SW480 (cell line): ENCODE results near the gene RBM47.
A peak's percentile ranks its signal among the peaks of the same experiment; 100 is the strongest.

Experiments
- DNase-seq: peaks from one replicate; pipeline ENCODE4 v3.0.0-alpha.2; 2016; ENCODE audit warnings: low spot score

RBM47 gene

DNA sequence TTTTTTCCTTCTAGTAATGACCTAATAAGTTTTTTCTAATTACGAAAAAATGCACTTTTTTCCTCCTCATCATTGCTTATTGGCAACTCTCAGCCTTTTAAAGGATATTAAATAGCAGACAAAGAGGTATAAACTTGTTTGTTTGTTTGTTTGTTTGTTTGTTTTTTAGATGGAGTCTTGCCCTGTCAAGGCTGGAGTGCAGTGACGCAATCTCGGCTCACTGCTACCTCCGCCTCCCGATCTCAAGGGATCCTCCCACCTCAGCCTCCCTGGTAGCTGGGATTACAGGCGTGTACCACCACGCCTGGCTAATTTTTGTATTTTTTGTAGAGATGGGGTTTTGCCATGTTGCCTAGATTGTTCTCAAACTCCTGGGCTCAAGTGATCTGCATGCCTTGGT lies 6.0 kb downstream of the RBM47 start:
- no peak for DNase-seq

GRCh38 chr4:40622913-40623312 lies 6.8 kb downstream of the RBM47 start:
- DNase-seq = no peak

DNA sequence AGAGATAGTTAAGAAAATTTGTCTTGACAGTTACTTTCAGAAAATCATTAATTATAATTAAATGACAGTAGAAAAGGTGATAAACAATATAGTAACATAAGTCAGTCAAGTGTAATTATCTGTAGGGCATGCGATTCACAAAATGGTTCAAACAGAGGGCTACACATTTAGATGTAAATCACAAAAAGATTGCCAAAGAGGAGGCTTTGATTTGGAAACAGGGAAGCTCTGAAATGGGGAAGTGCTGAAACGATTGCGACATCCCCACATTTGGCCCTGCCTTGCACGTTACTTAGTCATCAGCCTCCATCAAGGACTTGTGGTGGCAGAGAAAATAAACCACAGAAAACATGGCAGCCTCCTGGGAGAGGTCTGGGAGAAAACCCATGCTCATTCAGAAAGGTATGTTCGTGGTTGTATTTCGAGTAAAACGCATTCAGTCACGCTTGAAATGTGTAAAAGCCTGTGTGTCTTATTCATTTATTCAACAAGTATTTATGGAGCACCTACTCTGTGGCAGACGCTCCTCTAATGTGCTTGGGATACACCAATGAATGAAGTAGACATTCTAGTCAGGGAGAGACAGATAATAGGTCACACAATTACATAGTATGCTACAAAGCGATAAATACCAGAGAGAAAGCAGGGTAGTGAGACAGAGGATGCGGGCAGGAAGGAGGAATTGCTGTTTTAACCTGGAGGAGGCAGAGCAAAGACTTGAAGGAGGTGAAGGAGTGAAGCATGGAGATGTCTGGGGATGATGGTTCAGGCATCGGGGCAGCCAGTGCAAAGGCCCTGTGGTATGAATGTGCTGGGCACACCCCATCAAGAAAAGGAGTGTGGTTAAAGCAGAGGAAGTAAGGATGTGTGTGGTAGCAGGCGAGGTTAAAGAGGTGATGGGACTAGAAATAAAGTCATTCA lies 7.8 kb downstream of the RBM47 start:
- peak; percentile 80 for DNase-seq

- DNase-seq = no peak
These were observed 8.5 kb downstream of the RBM47 start for GRCh38 chr4:40621229-40621591.

DNA sequence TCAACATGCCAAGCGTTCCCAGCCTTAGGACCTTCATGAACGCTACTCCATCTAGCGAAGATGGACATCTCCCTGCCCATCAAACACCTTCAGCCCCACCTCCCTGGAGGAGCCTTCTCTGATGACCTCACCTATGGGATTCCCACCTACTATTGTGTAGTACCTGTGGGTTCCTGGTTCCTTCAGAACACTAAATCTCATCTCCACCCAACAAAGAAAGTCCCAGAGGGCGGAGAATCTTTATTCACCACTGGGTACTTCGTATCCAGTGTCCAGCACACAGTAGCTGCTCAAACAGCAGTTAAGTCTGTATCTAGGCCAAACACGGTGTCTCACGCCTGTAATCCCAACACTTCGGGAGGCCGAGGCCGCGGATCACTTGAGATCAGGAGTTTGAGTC lies 10.1 kb downstream of the RBM47 start:
- no peak for DNase-seq

- DNase-seq = no peak
These were observed 11.8 kb downstream of the RBM47 start for GRCh38 chr4:40617872-40618271.

DNA sequence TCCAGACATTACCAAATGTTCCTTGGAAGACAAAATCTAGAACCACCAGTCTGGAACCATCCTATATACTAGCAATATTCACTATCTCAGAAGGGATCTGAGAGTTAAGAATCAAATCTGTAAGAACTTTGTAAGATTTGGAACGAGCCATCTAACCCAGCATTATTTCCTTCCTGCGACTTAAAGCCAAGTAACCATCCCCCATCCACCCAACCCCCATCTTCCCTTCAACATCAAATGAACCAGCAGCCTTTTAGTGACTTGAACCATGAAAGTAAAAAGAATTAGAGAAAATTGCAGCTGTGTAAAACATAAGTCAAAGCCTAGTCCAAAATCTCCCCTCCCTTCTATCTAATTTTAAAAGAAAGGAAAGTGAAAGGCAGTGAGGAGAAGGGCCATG lies 15.6 kb downstream of the RBM47 start:
- no peak for DNase-seq

DNA sequence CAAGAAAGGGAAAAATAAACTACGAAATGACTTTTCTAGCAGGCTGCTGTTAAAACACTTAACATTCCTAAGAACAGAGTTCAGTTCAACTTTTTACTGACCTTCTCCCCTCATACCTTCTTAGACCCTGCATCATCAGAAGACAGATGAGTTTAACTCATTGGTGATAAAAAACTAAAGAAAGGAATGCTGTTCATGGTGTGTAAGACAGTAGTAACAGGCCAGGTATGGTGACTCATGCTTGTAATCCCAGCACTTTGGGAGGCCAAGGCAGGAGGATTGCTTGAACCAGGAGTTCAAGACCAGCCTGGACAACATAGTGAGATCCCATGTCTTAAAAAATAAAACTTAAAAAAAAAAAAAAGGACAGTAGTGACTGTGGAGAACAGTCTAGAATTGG lies 16.2 kb downstream of the RBM47 start:
- no peak for DNase-seq

GRCh38 chr4:40612831-40613230 lies 16.8 kb downstream of the RBM47 start:
- DNase-seq = no peak

DNA sequence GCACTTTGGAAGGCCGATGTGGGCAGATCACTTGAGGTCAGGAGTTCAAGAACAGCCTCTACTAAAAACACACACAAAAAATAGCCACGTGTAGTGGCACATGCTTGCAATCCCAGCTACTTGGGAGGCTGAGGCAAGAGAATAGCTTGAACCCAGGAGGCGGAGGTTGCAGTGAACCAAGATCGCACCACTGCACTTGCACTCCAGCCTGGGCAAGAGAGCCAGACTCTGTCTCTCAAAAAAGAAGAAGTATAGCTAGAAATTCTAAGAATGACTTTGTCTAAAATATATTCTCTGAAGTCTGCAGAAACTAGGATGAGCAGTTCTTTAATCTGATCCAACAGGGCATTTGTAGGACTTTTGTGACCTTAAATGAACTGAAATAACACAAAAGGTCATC lies 17.4 kb downstream of the RBM47 start:
- DNase-seq = no peak

DNA sequence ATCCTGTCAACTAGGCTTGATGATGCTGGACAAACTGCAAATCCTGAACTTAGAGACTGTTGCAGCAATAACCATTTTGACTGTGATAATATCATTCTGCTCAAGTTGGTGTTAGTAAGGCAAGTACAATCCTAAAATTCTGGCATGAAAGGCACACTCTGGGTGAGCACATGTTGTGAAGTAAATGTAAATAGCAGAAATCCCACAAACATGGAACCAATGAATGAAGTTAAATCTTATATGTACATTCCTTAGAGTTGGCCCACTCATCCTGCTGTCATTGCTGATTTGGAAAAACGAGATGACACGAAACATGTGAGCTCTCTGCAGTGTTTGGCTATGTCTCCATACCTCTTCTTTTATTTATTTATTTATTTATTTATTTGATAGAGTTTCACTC lies 21.0 kb downstream of the RBM47 start:
- DNase-seq = no peak

DNA sequence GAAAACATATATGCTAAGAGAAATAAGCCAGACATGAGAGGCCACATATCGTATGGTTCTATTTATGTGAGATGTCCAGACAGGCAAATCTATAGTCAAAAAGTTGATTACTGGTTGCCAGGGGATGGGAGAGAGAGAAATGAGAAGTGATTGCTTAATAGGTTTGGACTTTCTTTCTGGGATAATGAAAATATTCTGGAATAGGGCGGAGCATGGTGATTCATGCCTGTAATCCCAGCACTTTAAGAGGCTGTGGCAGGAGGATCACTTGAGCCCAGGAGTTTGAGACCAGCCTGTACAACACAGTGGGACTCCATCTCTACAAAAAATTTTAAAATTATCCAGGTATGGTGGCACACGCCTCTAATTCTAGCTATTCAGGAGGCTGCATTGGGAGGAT lies 22.4 kb downstream of the RBM47 start:
- DNase-seq = no peak

DNA sequence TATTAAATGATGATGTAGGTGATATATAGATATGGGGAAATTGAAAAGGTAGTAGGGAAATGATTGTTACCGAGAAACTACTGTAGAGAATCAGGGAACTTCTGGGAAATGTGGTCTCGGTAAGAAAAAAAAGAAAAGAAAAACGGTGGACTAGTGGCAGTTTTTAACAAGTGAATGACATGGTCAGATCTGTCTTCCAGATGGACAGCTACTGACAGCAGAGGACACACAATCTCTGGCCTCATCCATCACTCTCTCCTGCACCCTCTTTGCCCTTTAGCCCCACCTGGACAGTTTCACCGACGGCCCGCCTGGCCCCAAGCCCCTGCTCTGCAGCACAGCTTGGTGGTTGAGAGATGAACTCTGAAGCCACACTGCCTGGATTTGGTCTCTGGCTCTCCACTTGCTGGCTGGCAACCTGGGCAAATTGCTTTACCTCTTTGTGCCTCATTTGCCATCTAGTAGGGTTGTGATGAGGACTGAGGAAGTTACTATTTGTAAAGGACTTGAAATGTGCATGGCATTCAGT lies 23.4 kb downstream of the RBM47 start:
- no peak for DNase-seq

DNA sequence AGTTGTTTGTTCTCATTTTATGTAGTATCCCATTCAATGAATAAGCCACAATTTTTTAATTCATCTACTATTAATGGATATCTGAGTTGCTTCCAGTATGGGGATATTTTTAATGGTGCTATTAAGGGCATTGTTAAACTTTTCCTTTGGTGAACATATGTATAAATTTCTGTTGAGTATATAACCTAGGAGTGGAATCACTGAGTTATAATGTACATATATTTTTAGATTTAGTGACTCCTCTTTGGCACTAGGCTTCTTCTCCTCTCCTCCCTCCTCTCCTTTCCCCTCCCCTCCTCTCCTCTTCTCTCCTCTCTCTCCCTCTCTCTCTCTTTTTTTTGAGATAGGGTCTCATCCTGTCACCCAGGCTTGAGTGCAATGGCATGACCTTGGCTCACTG lies 26.4 kb downstream of the RBM47 start:
- no peak for DNase-seq

- DNase-seq = no peak
These were observed 28.0 kb downstream of the RBM47 start for GRCh38 chr4:40601641-40602040.

GRCh38 chr4:40600850-40601249 lies 28.8 kb downstream of the RBM47 start:
- no peak for DNase-seq

GRCh38 chr4:40599431-40599830 lies 30.2 kb downstream of the RBM47 start:
- no peak for DNase-seq

DNA sequence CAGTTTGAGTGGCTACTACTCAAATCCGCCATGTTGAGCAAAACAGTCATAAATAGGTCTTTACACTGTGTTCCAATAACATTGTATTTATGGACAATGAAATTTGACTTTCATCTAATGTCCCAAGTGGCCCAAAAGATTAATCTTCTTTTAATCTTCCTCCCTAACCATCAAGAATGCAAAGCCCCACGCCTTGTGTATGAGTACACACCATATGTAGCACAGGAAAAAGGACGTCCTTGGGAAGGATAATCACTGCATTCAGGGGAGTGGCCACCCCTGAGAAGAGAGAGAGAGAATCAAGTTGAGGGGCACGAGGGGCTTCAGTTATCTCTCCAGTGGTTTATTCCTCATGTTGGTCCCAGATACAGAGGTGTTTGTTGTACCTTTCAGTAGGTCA lies 33.1 kb downstream of the RBM47 start:
- DNase-seq = no peak

- DNase-seq = no peak
These were observed 33.7 kb downstream of the RBM47 start for GRCh38 chr4:40595981-40596380.

- no peak for DNase-seq
These were observed 35.1 kb downstream of the RBM47 start for GRCh38 chr4:40594261-40595178.

GRCh38 chr4:40592034-40592433 lies 37.6 kb downstream of the RBM47 start:
- no peak for DNase-seq

- no peak for DNase-seq
These were observed 41.8 kb downstream of the RBM47 start for GRCh38 chr4:40587826-40588225.

GRCh38 chr4:40587351-40587750 lies 42.3 kb downstream of the RBM47 start:
- no peak for DNase-seq
